K562 (cell line): ENCODE results near the gene SLC25A11. TPM values are rescaled to one million over a fixed set of nuclear protein-coding genes. Genes with fewer than 3 reads are reported as not detected.
A peak's percentile ranks its signal among the peaks of the same experiment; 100 is the strongest.

Source experiments
- CREB1 ChIP-seq, 2 experiments: sonication (generic) in 1 of 2; formaldehyde crosslinking in 1 of 2; IDR thresholded peaks; 2 replicates each; pipeline versions ENCODE4 v1.6.1 to v1.8.0; 2012 to 2022; ENCODE audit warnings: inconsistent platforms in 1 of 2, mild to moderate bottlenecking in 1 of 2, missing genetic modification reagents in 1 of 2, moderate library complexity in 1 of 2
- GABPA ChIP-seq: fragments of 200-800 bp; sonication (Bioruptor generic); conservative IDR thresholded peaks from 2 replicates; pipeline ENCODE4 v1.6.1; 2016; ENCODE audit warnings: low read depth, missing genetic modification characterization, missing compliant biosample characterization
- GABPB2 ChIP-seq: fragments of 250-450 bp; sonication (Bioruptor Pico); conservative IDR thresholded peaks from 2 replicates; pipeline ENCODE4 v1.5.1; 2021; ENCODE audit warnings: mild to moderate bottlenecking
- GTF2A2 ChIP-seq: IDR thresholded peaks from 2 replicates; pipeline ENCODE4 v1.6.1; 2016; ENCODE audit warnings: mild to moderate bottlenecking, missing genetic modification characterization, missing compliant biosample characterization
- HNRNPUL1 ChIP-seq: fragments of 200-400 bp; formaldehyde crosslinking; IDR thresholded peaks from 2 replicates; pipeline ENCODE4 v1.6.1; 2017; ENCODE audit warnings: low read length
- KDM5B ChIP-seq: fragments of 200-600 bp; sonication (generic); IDR thresholded peaks from 2 replicates; pipeline ENCODE4 v1.6.1; 2012; ENCODE audit warnings: low read depth, mild to moderate bottlenecking, moderate library complexity, low read length, control low read depth, inconsistent platforms; ENCODE audit not compliant: insufficient replicate concordance
- MECOM ChIP-seq: fragments of 250-450 bp; sonication (Bioruptor Pico); IDR thresholded peaks from 2 replicates; pipeline ENCODE4 v1.8.0; 2022; ENCODE audit warnings: inconsistent platforms
- TAF15 ChIP-seq: fragments of 200-400 bp; formaldehyde crosslinking; IDR thresholded peaks from 2 replicates; pipeline ENCODE4 v1.6.1; 2017; ENCODE audit warnings: mild to moderate bottlenecking, low read depth, low read length, moderate library complexity
- THRAP3 ChIP-seq: fragments of 450-650 bp; IDR thresholded peaks from 2 replicates; pipeline ENCODE4 v1.6.1; 2016; ENCODE audit warnings: mild to moderate bottlenecking, inconsistent platforms, borderline replicate concordance
- ZNF134 ChIP-seq: fragments of 250-450 bp; sonication (Bioruptor Pico); conservative IDR thresholded peaks from 2 replicates; pipeline ENCODE4 v1.4.0; 2020
- polyA plus RNA-seq, 8 experiments: library from polyadenylated mRNA; depleted of rRNA in 4 of 8; stranded (reverse) in 5 of 8; unstranded in 3 of 8; fragments of >200 nt; fragmentation: Nextera tagmentation in 2 of 8; fragmentation: Illumina TruSeq in 1 of 8; extraction: Ambion mirVana in 2 of 8; extraction: Trizol in 1 of 8; gene quantifications; 2 replicates each; pipeline versions ENCODE4 v1.2.1 to v1.2.3, GENCODE V29; 2011 to 2014; ENCODE audit warnings: inconsistent platforms in 1 of 8, missing spikeins in 1 of 8
- total RNA-seq, 7 experiments: library from RNA; depleted of rRNA in 6 of 7; stranded (reverse); fragments of >200 nt in 6 of 7; fragmentation: Illumina TruSeq in 2 of 7; extraction: Trizol in 2 of 7; gene quantifications; 2 replicates each; pipeline versions ENCODE4 v1.2.1 to v1.2.3, GENCODE V29; 2011 to 2021; ENCODE audit warnings: low replicate concordance in 1 of 7
- TF ChIP-seq, protein P1 (sequence below): IDR thresholded peaks from 2 replicates; pipeline ENCODE4 v1.6.1; 2014; ENCODE audit warnings: antibody characterized with exemption
- TF ChIP-seq, protein P2 (sequence below): fragments of 200-600 bp; sonication (generic); IDR thresholded peaks from one replicate; pipeline ENCODE4 v1.6.1; 2012; ENCODE audit warnings: mild to moderate bottlenecking, low read depth, low read length, inconsistent platforms
- TF ChIP-seq, protein P3 (sequence below): conservative IDR thresholded peaks from 2 replicates; pipeline ENCODE4 v1.6.1; 2011; ENCODE audit warnings: low read depth, mild to moderate bottlenecking, low read length; ENCODE audit not compliant: control insufficient read depth

SLC25A11 gene
- total and polyA plus RNA-seq, 9 of the 15 experiments (the other 6 are each of a cell fraction or from before 2014, with no cell fraction given), result 3.1 to 56.7 (median 32.9) TPM

DNA sequence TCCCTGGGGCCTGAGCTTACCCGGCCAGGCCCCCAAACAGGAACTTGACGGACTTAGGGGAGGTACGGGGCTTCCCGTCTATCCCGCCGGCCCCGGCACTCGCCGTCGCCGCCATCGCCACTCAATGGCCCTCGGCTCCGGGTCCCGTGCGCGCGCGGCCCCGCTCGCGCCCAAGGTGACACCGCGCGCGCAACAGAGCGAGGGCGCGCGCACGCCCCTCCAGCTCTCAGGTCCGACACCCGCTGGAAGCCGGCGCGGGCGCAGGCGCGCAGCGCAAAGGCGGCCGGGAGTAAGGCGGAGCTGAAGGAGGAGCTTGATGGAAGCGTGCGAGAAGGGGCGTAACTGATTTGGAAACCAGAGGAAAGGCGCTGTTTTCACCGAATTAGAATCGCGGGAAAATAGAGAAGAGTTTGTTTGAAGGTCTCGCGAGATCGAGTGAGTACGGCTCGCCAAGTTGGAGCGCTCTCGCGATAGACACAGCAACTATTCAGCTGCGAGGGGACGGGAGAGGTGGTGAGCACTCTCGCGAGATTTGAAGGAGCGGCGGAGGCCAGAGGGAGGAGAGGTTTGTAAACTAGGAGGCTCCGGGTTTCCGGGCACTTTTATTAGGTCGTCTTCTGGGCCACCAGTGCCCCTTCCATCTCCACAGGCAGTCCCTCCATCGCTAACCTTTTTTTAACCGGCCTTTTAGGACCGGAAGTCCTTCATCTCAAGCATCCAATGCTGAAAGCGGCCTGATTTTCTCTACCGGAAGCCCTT is at the start of gene SLC25A11, which contains the start of gene RNF167 (continued):
- TF ChIP-seq MECOM (no peak), TAF15 (no peak), GABPB2 (CRISPR knock-in tag) (no peak), CREB1 (IDR thresholded peaks at IDR 0.05) (no peak), CREB1 (CRISPR knock-in tag; IDR thresholded peaks at IDR 0.05) (peak; percentile 14; the same call in 1 of the 2 replicates), GABPA (tag) (peak; percentile 95), ZNF134 (0 out of 2 replicates have a peak, but pooled peaks have one; percentile 32), GTF2A2 (tag) (no peak), KDM5B (peak; percentile 78), HNRNPUL1 (no peak), THRAP3 (no peak)
- TF ChIP-seq, protein P1, sequence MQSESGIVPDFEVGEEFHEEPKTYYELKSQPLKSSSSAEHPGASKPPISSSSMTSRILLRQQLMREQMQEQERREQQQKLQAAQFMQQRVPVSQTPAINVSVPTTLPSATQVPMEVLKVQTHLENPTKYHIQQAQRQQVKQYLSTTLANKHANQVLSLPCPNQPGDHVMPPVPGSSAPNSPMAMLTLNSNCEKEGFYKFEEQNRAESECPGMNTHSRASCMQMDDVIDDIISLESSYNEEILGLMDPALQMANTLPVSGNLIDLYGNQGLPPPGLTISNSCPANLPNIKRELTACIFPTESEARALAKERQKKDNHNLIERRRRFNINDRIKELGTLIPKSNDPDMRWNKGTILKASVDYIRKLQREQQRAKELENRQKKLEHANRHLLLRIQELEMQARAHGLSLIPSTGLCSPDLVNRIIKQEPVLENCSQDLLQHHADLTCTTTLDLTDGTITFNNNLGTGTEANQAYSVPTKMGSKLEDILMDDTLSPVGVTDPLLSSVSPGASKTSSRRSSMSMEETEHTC, result no peak
- TF ChIP-seq, protein P2, sequence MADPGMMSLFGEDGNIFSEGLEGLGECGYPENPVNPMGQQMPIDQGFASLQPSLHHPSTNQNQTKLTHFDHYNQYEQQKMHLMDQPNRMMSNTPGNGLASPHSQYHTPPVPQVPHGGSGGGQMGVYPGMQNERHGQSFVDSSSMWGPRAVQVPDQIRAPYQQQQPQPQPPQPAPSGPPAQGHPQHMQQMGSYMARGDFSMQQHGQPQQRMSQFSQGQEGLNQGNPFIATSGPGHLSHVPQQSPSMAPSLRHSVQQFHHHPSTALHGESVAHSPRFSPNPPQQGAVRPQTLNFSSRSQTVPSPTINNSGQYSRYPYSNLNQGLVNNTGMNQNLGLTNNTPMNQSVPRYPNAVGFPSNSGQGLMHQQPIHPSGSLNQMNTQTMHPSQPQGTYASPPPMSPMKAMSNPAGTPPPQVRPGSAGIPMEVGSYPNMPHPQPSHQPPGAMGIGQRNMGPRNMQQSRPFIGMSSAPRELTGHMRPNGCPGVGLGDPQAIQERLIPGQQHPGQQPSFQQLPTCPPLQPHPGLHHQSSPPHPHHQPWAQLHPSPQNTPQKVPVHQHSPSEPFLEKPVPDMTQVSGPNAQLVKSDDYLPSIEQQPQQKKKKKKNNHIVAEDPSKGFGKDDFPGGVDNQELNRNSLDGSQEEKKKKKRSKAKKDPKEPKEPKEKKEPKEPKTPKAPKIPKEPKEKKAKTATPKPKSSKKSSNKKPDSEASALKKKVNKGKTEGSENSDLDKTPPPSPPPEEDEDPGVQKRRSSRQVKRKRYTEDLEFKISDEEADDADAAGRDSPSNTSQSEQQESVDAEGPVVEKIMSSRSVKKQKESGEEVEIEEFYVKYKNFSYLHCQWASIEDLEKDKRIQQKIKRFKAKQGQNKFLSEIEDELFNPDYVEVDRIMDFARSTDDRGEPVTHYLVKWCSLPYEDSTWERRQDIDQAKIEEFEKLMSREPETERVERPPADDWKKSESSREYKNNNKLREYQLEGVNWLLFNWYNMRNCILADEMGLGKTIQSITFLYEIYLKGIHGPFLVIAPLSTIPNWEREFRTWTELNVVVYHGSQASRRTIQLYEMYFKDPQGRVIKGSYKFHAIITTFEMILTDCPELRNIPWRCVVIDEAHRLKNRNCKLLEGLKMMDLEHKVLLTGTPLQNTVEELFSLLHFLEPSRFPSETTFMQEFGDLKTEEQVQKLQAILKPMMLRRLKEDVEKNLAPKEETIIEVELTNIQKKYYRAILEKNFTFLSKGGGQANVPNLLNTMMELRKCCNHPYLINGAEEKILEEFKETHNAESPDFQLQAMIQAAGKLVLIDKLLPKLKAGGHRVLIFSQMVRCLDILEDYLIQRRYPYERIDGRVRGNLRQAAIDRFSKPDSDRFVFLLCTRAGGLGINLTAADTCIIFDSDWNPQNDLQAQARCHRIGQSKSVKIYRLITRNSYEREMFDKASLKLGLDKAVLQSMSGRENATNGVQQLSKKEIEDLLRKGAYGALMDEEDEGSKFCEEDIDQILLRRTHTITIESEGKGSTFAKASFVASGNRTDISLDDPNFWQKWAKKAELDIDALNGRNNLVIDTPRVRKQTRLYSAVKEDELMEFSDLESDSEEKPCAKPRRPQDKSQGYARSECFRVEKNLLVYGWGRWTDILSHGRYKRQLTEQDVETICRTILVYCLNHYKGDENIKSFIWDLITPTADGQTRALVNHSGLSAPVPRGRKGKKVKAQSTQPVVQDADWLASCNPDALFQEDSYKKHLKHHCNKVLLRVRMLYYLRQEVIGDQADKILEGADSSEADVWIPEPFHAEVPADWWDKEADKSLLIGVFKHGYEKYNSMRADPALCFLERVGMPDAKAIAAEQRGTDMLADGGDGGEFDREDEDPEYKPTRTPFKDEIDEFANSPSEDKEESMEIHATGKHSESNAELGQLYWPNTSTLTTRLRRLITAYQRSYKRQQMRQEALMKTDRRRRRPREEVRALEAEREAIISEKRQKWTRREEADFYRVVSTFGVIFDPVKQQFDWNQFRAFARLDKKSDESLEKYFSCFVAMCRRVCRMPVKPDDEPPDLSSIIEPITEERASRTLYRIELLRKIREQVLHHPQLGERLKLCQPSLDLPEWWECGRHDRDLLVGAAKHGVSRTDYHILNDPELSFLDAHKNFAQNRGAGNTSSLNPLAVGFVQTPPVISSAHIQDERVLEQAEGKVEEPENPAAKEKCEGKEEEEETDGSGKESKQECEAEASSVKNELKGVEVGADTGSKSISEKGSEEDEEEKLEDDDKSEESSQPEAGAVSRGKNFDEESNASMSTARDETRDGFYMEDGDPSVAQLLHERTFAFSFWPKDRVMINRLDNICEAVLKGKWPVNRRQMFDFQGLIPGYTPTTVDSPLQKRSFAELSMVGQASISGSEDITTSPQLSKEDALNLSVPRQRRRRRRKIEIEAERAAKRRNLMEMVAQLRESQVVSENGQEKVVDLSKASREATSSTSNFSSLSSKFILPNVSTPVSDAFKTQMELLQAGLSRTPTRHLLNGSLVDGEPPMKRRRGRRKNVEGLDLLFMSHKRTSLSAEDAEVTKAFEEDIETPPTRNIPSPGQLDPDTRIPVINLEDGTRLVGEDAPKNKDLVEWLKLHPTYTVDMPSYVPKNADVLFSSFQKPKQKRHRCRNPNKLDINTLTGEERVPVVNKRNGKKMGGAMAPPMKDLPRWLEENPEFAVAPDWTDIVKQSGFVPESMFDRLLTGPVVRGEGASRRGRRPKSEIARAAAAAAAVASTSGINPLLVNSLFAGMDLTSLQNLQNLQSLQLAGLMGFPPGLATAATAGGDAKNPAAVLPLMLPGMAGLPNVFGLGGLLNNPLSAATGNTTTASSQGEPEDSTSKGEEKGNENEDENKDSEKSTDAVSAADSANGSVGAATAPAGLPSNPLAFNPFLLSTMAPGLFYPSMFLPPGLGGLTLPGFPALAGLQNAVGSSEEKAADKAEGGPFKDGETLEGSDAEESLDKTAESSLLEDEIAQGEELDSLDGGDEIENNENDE, result no peak
- TF ChIP-seq, protein P3, sequence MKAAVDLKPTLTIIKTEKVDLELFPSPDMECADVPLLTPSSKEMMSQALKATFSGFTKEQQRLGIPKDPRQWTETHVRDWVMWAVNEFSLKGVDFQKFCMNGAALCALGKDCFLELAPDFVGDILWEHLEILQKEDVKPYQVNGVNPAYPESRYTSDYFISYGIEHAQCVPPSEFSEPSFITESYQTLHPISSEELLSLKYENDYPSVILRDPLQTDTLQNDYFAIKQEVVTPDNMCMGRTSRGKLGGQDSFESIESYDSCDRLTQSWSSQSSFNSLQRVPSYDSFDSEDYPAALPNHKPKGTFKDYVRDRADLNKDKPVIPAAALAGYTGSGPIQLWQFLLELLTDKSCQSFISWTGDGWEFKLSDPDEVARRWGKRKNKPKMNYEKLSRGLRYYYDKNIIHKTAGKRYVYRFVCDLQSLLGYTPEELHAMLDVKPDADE, result 0 out of 2 replicates have a peak, but pooled peaks have one; percentile 25
